Naive thymus-derived CD8-positive, alpha-beta T cell (primary cell): Measurements from ENCODE around the gene ALKBH1. TPM values are rescaled to one million over a fixed set of nuclear protein-coding genes. Genes with fewer than 3 reads are reported as not detected.
"Not testable (repeated sequence)": the region's sequence is repeated elsewhere in the genome, so short reads cannot be mapped to it uniquely, and the experiment has no call there.

ENCODE experiments used
- ATAC-seq, 2 donors: fragments of 150-1000 bp; cut with Tn5 transposase in 1 of 2; sonication (Bioruptor Pico), chemical (Tn5 transposase) in 1 of 2; 1 replicate in 1 of 2; 2 replicates in 1 of 2; pipeline ENCODE4 v1.10.0; 2021; ENCODE audit warnings: mild to moderate bottlenecking in 2 of 2, moderate library complexity in 2 of 2
- POLR2A ChIA-PET: fragments of 350-600 bp; sonication (Branson Sonifier 250); formaldehyde crosslinking; loops from one replicate; lab custom pipeline; 2021; ENCODE audit warnings: antibody characterized with exemption; lab: Charles Lee
- DNase-seq, 10 donors: peaks; one replicate each; pipeline versions ENCODE4 v3.0.0 to v3.0.0-alpha.2; 2020 to 2022
- H3K27ac Mint-ChIP-seq, 10 donors: one replicate each; pipeline ENCODE4 v1.8.0; 2020 to 2022; ENCODE audit warnings: mild to moderate bottlenecking in 10 of 10, mixed read lengths in 10 of 10, moderate library complexity in 4 of 10, inconsistent platforms in 1 of 10
- H3K27me3 Mint-ChIP-seq, 5 donors: one replicate each; pipeline ENCODE4 v1.8.0; 2021 to 2022; ENCODE audit warnings: mixed read lengths in 5 of 5
- H3K36me3 Mint-ChIP-seq, 3 donors: one replicate each; pipeline ENCODE4 v1.8.0; 2020 to 2022; ENCODE audit warnings: mixed read lengths in 3 of 3, mild to moderate bottlenecking in 2 of 3, inconsistent platforms in 1 of 3
- H3K4me1 Mint-ChIP-seq, 4 donors: one replicate each; pipeline ENCODE4 v1.8.0; 2021 to 2022; ENCODE audit warnings: mixed read lengths in 4 of 4
- H3K4me3 Mint-ChIP-seq, 10 donors: one replicate each; pipeline ENCODE4 v1.8.0; 2020 to 2022; ENCODE audit warnings: mild to moderate bottlenecking in 10 of 10, mixed read lengths in 10 of 10, moderate library complexity in 6 of 10, inconsistent platforms in 1 of 10
- H3K9me3 Mint-ChIP-seq, 9 donors: one replicate each; pipeline ENCODE4 v1.8.0; 2020 to 2022; ENCODE audit warnings: mixed read lengths in 9 of 9, mild to moderate bottlenecking in 3 of 9, inconsistent platforms in 1 of 9, moderate library complexity in 1 of 9
- polyA plus RNA-seq, 3 donors: library from polyadenylated mRNA; unstranded; fragments of 300-500 nt; fragmentation: Illumina TruSeq; gene quantifications; one replicate each; pipeline ENCODE4 v1.2.3, GENCODE V29; 2021
- total RNA-seq, 8 experiments: library from RNA in 2 of 8; stranded (reverse) in 2 of 8; gene quantifications; one replicate each; pipeline ENCODE4 v1.2.3 and lab custom pipeline; 2021 to 2026

The ALKBH1 gene
- 10 to 100 TPM; 19.0 to 20.8 TPM for total RNA-seq
- 1 to 10 TPM; 3.9 to 7.0 (median 4.4) TPM for polyA plus RNA-seq
- total RNA-seq (lab: John Stamatoyannopoulos, UW), result 8.4 to 19.8 (median 18.3) reads per million in 6 experiments

GRCh38 chr14:77707724-77708408, at the start of gene ALKBH1, which contains the start of gene SLIRP:
ALKBH1 (minus strand) TSS chr14:77708023; CDS start chr14:77708004, 19 bp downstream.
SLIRP (plus strand) TSS chr14:77708103; CDS start chr14:77708112, 9 bp downstream.
- peak; percentile 98 for ATAC-seq
- POLR2A ChIA-PET, result interaction anchor here (0.7 to 1.8 kb wide), 7 partner anchors 49 to 387 kb away, joined by 3 to 6 read pairs (median 5); partner anchors contain the start of genes AHSA1, GSTZ1, POMT2 and SNW1
- Mint-ChIP-seq H3K4me3 (peak within 1 kb of the TSS; percentile 84 to 97 (median 95)), H3K36me3 (peaks cover 0 to 48% (median 5%) of the 10 kb centered on the region in 3 donors), H3K4me1 (peaks cover 21 to 48% (median 42%) of the 10 kb centered on the region in 4 donors), H3K27ac (peak within 1 kb of the TSS; percentile 89 to 99 (median 94)), H3K9me3 (no peaks in the 10 kb centered on the region), H3K27me3 (no peaks in the 10 kb centered on the region)
- peak; percentile 73 to 95 (median 86) for DNase-seq

GRCh38 chr14:77752799-77753516, 45.1 kb upstream of the ALKBH1 start:
- no peaks in the 10 kb centered on the region for H3K9me3 Mint-ChIP-seq
- peaks cover 14 to 48% (median 44%) of the 10 kb centered on the region in 4 donors for H3K4me1 Mint-ChIP-seq
- peak overlapping the region in 4 of 10 donors; percentile 2 to 39 (median 30) for H3K4me3 Mint-ChIP-seq
- H3K27ac Mint-ChIP-seq, result peak overlapping the region in 3 of 10 donors; percentile 24 to 50 (median 41)
- H3K36me3 Mint-ChIP-seq, result peaks cover 6 to 82% (median 24%) of the 10 kb centered on the region in 3 donors
- H3K27me3 Mint-ChIP-seq, result no peaks in the 10 kb centered on the region
- ATAC-seq, result no peak
- no peak for DNase-seq
- POLR2A ChIA-PET, result interaction anchor here (0.9 kb wide), 1 partner anchor 8 kb away, joined by 5 read pairs; the partner anchor contains the start of gene SNW1

- no peaks in the 10 kb centered on the region for H3K9me3 Mint-ChIP-seq
- POLR2A ChIA-PET, result interaction anchor here (0.9 kb wide), 1 partner anchor 9 kb away, joined by 5 read pairs; the partner anchor contains the start of gene SNW1
- ATAC-seq (no peak), DNase-seq (no peak)
- H3K27me3 Mint-ChIP-seq, result no peaks in the 10 kb centered on the region
- H3K4me1 Mint-ChIP-seq, result peaks cover 8 to 41% (median 37%) of the 10 kb centered on the region in 4 donors
- no peak overlapping the region for H3K27ac Mint-ChIP-seq
- H3K4me3 Mint-ChIP-seq, result no peak overlapping the region
- peaks cover 6 to 81% (median 24%) of the 10 kb centered on the region in 3 donors for H3K36me3 Mint-ChIP-seq
These were observed 44.4 kb upstream of the ALKBH1 start for GRCh38 chr14:77752266-77752665.

GRCh38 chr14:77747425-77747824, 39.6 kb upstream of the ALKBH1 start:
- POLR2A ChIA-PET, ATAC-seq, H3K27me3 Mint-ChIP-seq, DNase-seq, H3K4me3 Mint-ChIP-seq, H3K9me3 Mint-ChIP-seq, H3K27ac Mint-ChIP-seq: not testable (repeated sequence)
- Mint-ChIP-seq H3K4me1 (peaks cover 8 to 37% (median 21%) of the 10 kb centered on the region in 4 donors), H3K36me3 (peaks cover 14 to 88% (median 24%) of the 10 kb centered on the region in 3 donors)

- POLR2A ChIA-PET, result no interaction called here
- ATAC-seq (no peak), DNase-seq (no peak)
- peak overlapping the region in 1 of 10 donors; percentile 27 for H3K27ac Mint-ChIP-seq
- peaks cover 14 to 90% (median 24%) of the 10 kb centered on the region in 3 donors for H3K36me3 Mint-ChIP-seq
- H3K27me3 Mint-ChIP-seq, result no peaks in the 10 kb centered on the region
- H3K9me3 Mint-ChIP-seq, result no peaks in the 10 kb centered on the region
- peaks cover 13 to 41% (median 25%) of the 10 kb centered on the region in 4 donors for H3K4me1 Mint-ChIP-seq
- no peak overlapping the region for H3K4me3 Mint-ChIP-seq
These were observed 38.4 kb upstream of the ALKBH1 start for GRCh38 chr14:77746064-77746702.

- Mint-ChIP-seq H3K27ac (peak overlapping the region in 5 of 10 donors; percentile 46 to 74 (median 47)), H3K27me3 (no peaks in the 10 kb centered on the region), H3K9me3 (no peaks in the 10 kb centered on the region), H3K4me3 (no peak overlapping the region), H3K4me1 (peaks cover 15 to 42% (median 29%) of the 10 kb centered on the region in 4 donors), H3K36me3 (peaks cover 8 to 89% (median 8%) of the 10 kb centered on the region in 3 donors)
- ATAC-seq (no peak), DNase-seq (no peak)
- POLR2A ChIA-PET, result no interaction called here
These were observed 33.6 kb upstream of the ALKBH1 start for GRCh38 chr14:77741438-77741837.

GRCh38 chr14:77738559-77739250, 30.9 kb upstream of the ALKBH1 start:
- no peak for ATAC-seq
- peak overlapping the region in 3 of 10 donors; percentile 7 to 70 (median 61) for H3K27ac Mint-ChIP-seq
- DNase-seq, result no peak
- H3K36me3 Mint-ChIP-seq, result peaks cover 3 to 91% (median 16%) of the 10 kb centered on the region in 3 donors
- H3K4me1 Mint-ChIP-seq, result peaks cover 8 to 27% (median 19%) of the 10 kb centered on the region in 4 donors
- no peaks in the 10 kb centered on the region for H3K27me3 Mint-ChIP-seq
- POLR2A ChIA-PET, result no interaction called here
- H3K4me3 Mint-ChIP-seq, result peak overlapping the region in 1 of 10 donors; percentile 9
- H3K9me3 Mint-ChIP-seq, result no peaks in the 10 kb centered on the region

GRCh38 chr14:77730976-77731497, 23.2 kb upstream of the ALKBH1 start:
- Mint-ChIP-seq H3K27ac (peak overlapping the region in 7 of 10 donors; percentile 6 to 83 (median 70)), H3K36me3 (peaks cover 9 to 99% (median 29%) of the 10 kb centered on the region in 3 donors), H3K27me3 (no peaks in the 10 kb centered on the region), H3K9me3 (no peaks in the 10 kb centered on the region), H3K4me3 (no peak overlapping the region), H3K4me1 (peaks cover 0 to 7% (median 4%) of the 10 kb centered on the region in 4 donors)
- DNase-seq (no peak), ATAC-seq (no peak)
- POLR2A ChIA-PET, result no interaction called here

GRCh38 chr14:77722301-77722700, 14.5 kb upstream of the ALKBH1 start:
- H3K36me3 Mint-ChIP-seq, result peaks cover 12 to 95% (median 17%) of the 10 kb centered on the region in 3 donors
- DNase-seq, result no peak
- no peak for ATAC-seq
- peak overlapping the region in 2 of 10 donors; percentile 2 to 65 for H3K27ac Mint-ChIP-seq
- H3K27me3 Mint-ChIP-seq, result no peaks in the 10 kb centered on the region
- POLR2A ChIA-PET, result no interaction called here
- no peaks in the 10 kb centered on the region for H3K9me3 Mint-ChIP-seq
- H3K4me1 Mint-ChIP-seq, result peaks cover 0 to 1% (median 0%) of the 10 kb centered on the region in 4 donors
- H3K4me3 Mint-ChIP-seq, result no peak overlapping the region

- Mint-ChIP-seq H3K27me3 (no peaks in the 10 kb centered on the region), H3K4me1 (no peaks in the 10 kb centered on the region), H3K4me3 (no peak overlapping the region), H3K36me3 (peaks cover 12 to 95% (median 16%) of the 10 kb centered on the region in 3 donors), H3K9me3 (no peaks in the 10 kb centered on the region), H3K27ac (peak overlapping the region in 2 of 10 donors; percentile 19 to 43)
- ATAC-seq (no peak), DNase-seq (no peak)
- POLR2A ChIA-PET, result no interaction called here
These were observed 13.6 kb upstream of the ALKBH1 start for GRCh38 chr14:77721437-77721836.

- H3K36me3 Mint-ChIP-seq, result peaks cover 8 to 94% (median 21%) of the 10 kb centered on the region in 3 donors
- no peaks in the 10 kb centered on the region for H3K27me3 Mint-ChIP-seq
- DNase-seq (no peak), ATAC-seq (no peak)
- POLR2A ChIA-PET, result interaction anchor here (0.6 to 0.7 kb wide), 2 partner anchors 12 to 341 kb away, joined by 3 read pairs; partner anchors contain the start of genes SAMD15 and TMED8
- no peak overlapping the region for H3K4me3 Mint-ChIP-seq
- H3K27ac Mint-ChIP-seq, result peak overlapping the region in 1 of 10 donors; percentile 15
- peaks cover 2 to 9% (median 6%) of the 10 kb centered on the region in 4 donors for H3K4me1 Mint-ChIP-seq
- no peaks in the 10 kb centered on the region for H3K9me3 Mint-ChIP-seq
These were observed 9.9 kb upstream of the ALKBH1 start for GRCh38 chr14:77717608-77718305.
